GM23338 (cell line): ENCODE data around the gene ZNF445.

Experiments used
- CREB1 ChIP-seq: fragments of 250-450 bp; sonication (Bioruptor Pico); IDR thresholded peaks from 2 replicates; pipeline ENCODE4 v1.5.0; 2020; ENCODE audit warnings: low read depth, mild to moderate bottlenecking, moderate library complexity
- EZH2 ChIP-seq: fragments of 200-600 bp; sonication (generic); IDR thresholded peaks from one replicate; pipeline ENCODE4 v1.8.0; 2017; ENCODE audit warnings: antibody characterized with exemption, mild to moderate bottlenecking, low read depth; ENCODE audit not compliant: unreplicated experiment
- EZH2phosphoT487 ChIP-seq: fragments of 200-600 bp; sonication (generic); IDR thresholded peaks from one replicate; pipeline ENCODE4 v1.8.1; 2018; ENCODE audit warnings: antibody characterized with exemption; ENCODE audit not compliant: unreplicated experiment
- POLR2AphosphoS5 ChIP-seq: IDR thresholded peaks from 2 replicates; pipeline ENCODE4 v1.6.1; 2016; ENCODE audit warnings: antibody characterized with exemption, low read depth
- REST ChIP-seq: IDR thresholded peaks from one replicate; pipeline ENCODE4 v1.6.1; 2018; ENCODE audit warnings: antibody characterized with exemption; ENCODE audit not compliant: unreplicated experiment
- ZNF331 ChIP-seq: fragments of 250-450 bp; sonication (Bioruptor Pico); IDR thresholded peaks from 2 replicates; pipeline ENCODE4 v1.5.0; 2020; ENCODE audit warnings: low read depth, mild to moderate bottlenecking, moderate library complexity
- TF ChIP-seq, protein P1 (sequence below), 2 experiments: fragments of 200-600 bp in 1 of 2; sonication (generic) in 1 of 2; conservative IDR thresholded peaks; 2 replicates each; pipeline versions ENCODE4 v1.5.1 to v1.6.1; 2016 to 2017; ENCODE audit warnings: antibody characterized with exemption in 2 of 2, low read depth in 2 of 2, mild to moderate bottlenecking in 2 of 2, moderate library complexity in 1 of 2
- TF ChIP-seq, protein P2 (sequence below): fragments of 250-450 bp; sonication (Bioruptor Pico); IDR thresholded peaks from 2 replicates; pipeline ENCODE4 v1.5.0; 2020; ENCODE audit warnings: mild to moderate bottlenecking, moderate library complexity

DNA sequence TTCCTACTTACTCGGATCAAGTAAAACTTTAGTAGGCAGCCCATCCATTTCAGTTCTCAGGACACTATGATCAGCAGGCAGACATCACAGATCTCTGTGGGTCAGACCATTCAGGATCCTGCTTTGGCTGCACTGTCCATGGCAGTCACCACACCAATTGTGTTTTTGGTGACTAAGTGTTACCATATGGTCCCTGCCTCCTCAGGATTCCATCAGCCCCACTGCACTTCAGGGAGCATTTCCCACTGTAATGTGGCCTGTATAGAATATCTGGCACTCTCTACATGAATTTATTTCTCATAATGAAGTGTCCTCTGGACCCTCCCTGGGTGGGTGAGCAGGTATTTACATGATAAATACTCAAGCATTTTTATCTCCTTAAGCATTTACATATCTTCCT is 41.3 kb downstream of the ZNF445 start:
- TF ChIP-seq, protein P1, sequence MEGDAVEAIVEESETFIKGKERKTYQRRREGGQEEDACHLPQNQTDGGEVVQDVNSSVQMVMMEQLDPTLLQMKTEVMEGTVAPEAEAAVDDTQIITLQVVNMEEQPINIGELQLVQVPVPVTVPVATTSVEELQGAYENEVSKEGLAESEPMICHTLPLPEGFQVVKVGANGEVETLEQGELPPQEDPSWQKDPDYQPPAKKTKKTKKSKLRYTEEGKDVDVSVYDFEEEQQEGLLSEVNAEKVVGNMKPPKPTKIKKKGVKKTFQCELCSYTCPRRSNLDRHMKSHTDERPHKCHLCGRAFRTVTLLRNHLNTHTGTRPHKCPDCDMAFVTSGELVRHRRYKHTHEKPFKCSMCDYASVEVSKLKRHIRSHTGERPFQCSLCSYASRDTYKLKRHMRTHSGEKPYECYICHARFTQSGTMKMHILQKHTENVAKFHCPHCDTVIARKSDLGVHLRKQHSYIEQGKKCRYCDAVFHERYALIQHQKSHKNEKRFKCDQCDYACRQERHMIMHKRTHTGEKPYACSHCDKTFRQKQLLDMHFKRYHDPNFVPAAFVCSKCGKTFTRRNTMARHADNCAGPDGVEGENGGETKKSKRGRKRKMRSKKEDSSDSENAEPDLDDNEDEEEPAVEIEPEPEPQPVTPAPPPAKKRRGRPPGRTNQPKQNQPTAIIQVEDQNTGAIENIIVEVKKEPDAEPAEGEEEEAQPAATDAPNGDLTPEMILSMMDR (conservative IDR thresholded peaks at IDR 0.05; ENCODE audit: low read depth in 2 of 2), result no peak
- TF ChIP-seq CREB1 (CRISPR knock-in tag) (no peak), EZH2phosphoT487 (no peak), POLR2AphosphoS5 (no peak), ZNF331 (no peak), EZH2 (no peak), REST (no peak)
- TF ChIP-seq, protein P2, sequence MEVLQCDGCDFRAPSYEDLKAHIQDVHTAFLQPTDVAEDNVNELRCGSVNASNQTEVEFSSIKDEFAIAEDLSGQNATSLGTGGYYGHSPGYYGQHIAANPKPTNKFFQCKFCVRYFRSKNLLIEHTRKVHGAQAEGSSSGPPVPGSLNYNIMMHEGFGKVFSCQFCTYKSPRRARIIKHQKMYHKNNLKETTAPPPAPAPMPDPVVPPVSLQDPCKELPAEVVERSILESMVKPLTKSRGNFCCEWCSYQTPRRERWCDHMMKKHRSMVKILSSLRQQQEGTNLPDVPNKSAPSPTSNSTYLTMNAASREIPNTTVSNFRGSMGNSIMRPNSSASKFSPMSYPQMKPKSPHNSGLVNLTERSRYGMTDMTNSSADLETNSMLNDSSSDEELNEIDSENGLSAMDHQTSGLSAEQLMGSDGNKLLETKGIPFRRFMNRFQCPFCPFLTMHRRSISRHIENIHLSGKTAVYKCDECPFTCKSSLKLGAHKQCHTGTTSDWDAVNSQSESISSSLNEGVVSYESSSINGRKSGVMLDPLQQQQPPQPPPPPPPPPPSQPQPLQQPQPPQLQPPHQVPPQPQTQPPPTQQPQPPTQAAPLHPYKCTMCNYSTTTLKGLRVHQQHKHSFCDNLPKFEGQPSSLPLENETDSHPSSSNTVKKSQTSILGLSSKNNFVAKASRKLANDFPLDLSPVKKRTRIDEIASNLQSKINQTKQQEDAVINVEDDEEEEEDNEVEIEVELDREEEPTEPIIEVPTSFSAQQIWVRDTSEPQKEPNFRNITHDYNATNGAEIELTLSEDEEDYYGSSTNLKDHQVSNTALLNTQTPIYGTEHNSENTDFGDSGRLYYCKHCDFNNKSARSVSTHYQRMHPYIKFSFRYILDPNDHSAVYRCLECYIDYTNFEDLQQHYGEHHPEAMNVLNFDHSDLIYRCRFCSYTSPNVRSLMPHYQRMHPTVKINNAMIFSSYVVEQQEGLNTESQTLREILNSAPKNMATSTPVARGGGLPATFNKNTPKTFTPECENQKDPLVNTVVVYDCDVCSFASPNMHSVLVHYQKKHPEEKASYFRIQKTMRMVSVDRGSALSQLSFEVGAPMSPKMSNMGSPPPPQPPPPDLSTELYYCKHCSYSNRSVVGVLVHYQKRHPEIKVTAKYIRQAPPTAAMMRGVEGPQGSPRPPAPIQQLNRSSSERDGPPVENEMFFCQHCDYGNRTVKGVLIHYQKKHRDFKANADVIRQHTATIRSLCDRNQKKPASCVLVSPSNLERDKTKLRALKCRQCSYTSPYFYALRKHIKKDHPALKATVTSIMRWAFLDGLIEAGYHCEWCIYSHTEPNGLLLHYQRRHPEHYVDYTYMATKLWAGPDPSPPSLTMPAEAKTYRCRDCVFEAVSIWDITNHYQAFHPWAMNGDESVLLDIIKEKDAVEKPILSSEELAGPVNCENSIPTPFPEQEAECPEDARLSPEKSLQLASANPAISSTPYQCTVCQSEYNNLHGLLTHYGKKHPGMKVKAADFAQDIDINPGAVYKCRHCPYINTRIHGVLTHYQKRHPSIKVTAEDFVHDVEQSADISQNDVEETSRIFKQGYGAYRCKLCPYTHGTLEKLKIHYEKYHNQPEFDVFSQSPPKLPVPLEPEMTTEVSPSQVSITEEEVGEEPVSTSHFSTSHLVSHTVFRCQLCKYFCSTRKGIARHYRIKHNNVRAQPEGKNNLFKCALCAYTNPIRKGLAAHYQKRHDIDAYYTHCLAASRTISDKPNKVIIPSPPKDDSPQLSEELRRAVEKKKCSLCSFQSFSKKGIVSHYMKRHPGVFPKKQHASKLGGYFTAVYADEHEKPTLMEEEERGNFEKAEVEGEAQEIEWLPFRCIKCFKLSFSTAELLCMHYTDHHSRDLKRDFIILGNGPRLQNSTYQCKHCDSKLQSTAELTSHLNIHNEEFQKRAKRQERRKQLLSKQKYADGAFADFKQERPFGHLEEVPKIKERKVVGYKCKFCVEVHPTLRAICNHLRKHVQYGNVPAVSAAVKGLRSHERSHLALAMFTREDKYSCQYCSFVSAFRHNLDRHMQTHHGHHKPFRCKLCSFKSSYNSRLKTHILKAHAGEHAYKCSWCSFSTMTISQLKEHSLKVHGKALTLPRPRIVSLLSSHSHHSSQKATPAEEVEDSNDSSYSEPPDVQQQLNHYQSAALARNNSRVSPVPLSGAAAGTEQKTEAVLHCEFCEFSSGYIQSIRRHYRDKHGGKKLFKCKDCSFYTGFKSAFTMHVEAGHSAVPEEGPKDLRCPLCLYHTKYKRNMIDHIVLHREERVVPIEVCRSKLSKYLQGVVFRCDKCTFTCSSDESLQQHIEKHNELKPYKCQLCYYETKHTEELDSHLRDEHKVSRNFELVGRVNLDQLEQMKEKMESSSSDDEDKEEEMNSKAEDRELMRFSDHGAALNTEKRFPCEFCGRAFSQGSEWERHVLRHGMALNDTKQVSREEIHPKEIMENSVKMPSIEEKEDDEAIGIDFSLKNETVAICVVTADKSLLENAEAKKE (CRISPR knock-in tag), result no peak
